Loucy (cell line): ENCODE results near the gene TRAF3IP1.

Experiments
- H2AFZ ChIP-seq: fragments of 200-600 bp; sonication (generic); 2 replicates; pipeline ENCODE4 v1.6.0; 2016; ENCODE audit warnings: antibody characterized with exemption, mild to moderate bottlenecking, low read length, moderate library complexity
- H3F3A ChIP-seq: fragments of 200-600 bp; 2 replicates; pipeline ENCODE4 v1.6.0; 2016; ENCODE audit warnings: antibody characterized with exemption, low read depth, mild to moderate bottlenecking
- H3K27me3 ChIP-seq: fragments of 200-600 bp; sonication (generic); 2 replicates; pipeline ENCODE4 v1.6.1; 2014; ENCODE audit warnings: low read length, mild to moderate bottlenecking; ENCODE audit not compliant: insufficient read depth, poor library complexity, severe bottlenecking
- H3K36me3 ChIP-seq: fragments of 200-600 bp; sonication (generic); 2 replicates; pipeline ENCODE4 v1.6.1; 2016; ENCODE audit warnings: low read length; ENCODE audit not compliant: insufficient read depth
- H3K4me1 ChIP-seq: fragments of 200-600 bp; sonication (generic); 2 replicates; pipeline ENCODE4 v1.5.1; 2014; ENCODE audit warnings: low read length, mild to moderate bottlenecking; ENCODE audit not compliant: insufficient read depth, poor library complexity, severe bottlenecking
- H3K4me2 ChIP-seq: fragments of 200-600 bp; sonication (generic); 2 replicates; pipeline ENCODE4 v1.6.0; 2014; ENCODE audit warnings: antibody characterized with exemption, low read length, low read depth, mild to moderate bottlenecking; ENCODE audit not compliant: poor library complexity, severe bottlenecking
- H3K4me3 ChIP-seq: fragments of 200-600 bp; sonication (generic); 2 replicates; pipeline ENCODE4 v1.5.1; 2014; ENCODE audit warnings: low read length, mild to moderate bottlenecking, mixed read lengths; ENCODE audit not compliant: poor library complexity, severe bottlenecking
- H3K79me2 ChIP-seq: fragments of 200-600 bp; sonication (generic); 2 replicates; pipeline ENCODE4 v1.6.1; 2014; ENCODE audit warnings: low read length; ENCODE audit not compliant: insufficient read depth
- H3K9ac ChIP-seq: fragments of 200-600 bp; sonication (generic); 2 replicates; pipeline ENCODE4 v1.6.0; 2014; ENCODE audit warnings: mild to moderate bottlenecking, low read depth, low read length, moderate library complexity; ENCODE audit not compliant: poor library complexity, severe bottlenecking
- H3K9me2 ChIP-seq: fragments of 200-600 bp; sonication (generic); replicated peaks from 2 replicates; pipeline ENCODE4 v1.6.1; 2016; ENCODE audit warnings: low read depth, low read length, mixed read lengths
- H3K9me3 ChIP-seq: fragments of 200-600 bp; sonication (generic); 2 replicates; pipeline ENCODE4 v1.6.1; 2014; ENCODE audit warnings: mild to moderate bottlenecking, antibody characterized with exemption, low read length, low read depth; ENCODE audit not compliant: insufficient read depth
- H4K20me1 ChIP-seq: fragments of 200-600 bp; sonication (generic); 2 replicates; pipeline ENCODE4 v1.6.0; 2014; ENCODE audit warnings: antibody characterized with exemption, low read length, mild to moderate bottlenecking; ENCODE audit not compliant: insufficient read depth, poor library complexity, severe bottlenecking
- EZH2phosphoT487 ChIP-seq: fragments of 200-600 bp; IDR thresholded peaks from 2 replicates; pipeline ENCODE4 v1.6.1; 2018; ENCODE audit warnings: antibody characterized with exemption, mild to moderate bottlenecking, moderate library complexity, borderline replicate concordance
- TF ChIP-seq, protein P1 (sequence below): fragments of 200-600 bp; sonication (generic); conservative IDR thresholded peaks from 2 replicates; pipeline ENCODE4 v1.5.1; 2014; ENCODE audit warnings: mild to moderate bottlenecking, antibody characterized with exemption, low read length

The TRAF3IP1 gene

DNA sequence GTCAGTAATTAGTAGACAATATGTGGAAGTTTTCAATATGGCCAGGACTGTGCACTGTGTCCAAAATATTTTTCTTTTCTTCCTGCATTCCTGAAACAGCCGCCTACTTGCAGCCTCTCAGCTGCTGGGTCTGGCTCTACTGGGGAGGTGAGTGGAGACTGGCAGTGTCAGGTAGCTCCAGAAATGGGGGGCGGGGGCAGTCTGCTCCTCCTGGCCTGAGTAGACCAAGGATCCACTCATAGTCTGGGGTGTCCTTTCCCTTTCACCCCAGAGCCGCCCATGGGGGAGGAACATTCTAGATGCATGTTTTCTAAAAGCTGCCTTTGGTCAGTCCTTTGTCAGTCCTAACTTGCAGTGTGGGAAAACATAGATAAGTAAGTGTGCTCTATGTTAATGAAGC is 23.7 kb downstream of the TRAF3IP1 start:
- Histone ChIP-seq H3F3A (no peaks in the 10 kb centered on the region), H3K27me3 (no peaks in the 10 kb centered on the region), H3K79me2 (no peaks in the 10 kb centered on the region), H4K20me1 (no peaks in the 10 kb centered on the region), H3K9me3 (no peaks in the 10 kb centered on the region), H2AFZ (no peak overlapping the region), H3K36me3 (peaks cover 7% of the 10 kb centered on the region; the same call in 1 of the 2 replicates), H3K9ac (no peak overlapping the region), H3K4me2 (no peak overlapping the region), H3K4me3 (no peak overlapping the region), H3K4me1 (peaks cover 7% of the 10 kb centered on the region), H3K9me2 (no peaks in the 10 kb centered on the region)
- no peak for TF ChIP-seq EZH2phosphoT487
- TF ChIP-seq, protein P1, sequence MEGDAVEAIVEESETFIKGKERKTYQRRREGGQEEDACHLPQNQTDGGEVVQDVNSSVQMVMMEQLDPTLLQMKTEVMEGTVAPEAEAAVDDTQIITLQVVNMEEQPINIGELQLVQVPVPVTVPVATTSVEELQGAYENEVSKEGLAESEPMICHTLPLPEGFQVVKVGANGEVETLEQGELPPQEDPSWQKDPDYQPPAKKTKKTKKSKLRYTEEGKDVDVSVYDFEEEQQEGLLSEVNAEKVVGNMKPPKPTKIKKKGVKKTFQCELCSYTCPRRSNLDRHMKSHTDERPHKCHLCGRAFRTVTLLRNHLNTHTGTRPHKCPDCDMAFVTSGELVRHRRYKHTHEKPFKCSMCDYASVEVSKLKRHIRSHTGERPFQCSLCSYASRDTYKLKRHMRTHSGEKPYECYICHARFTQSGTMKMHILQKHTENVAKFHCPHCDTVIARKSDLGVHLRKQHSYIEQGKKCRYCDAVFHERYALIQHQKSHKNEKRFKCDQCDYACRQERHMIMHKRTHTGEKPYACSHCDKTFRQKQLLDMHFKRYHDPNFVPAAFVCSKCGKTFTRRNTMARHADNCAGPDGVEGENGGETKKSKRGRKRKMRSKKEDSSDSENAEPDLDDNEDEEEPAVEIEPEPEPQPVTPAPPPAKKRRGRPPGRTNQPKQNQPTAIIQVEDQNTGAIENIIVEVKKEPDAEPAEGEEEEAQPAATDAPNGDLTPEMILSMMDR, result no peak

DNA sequence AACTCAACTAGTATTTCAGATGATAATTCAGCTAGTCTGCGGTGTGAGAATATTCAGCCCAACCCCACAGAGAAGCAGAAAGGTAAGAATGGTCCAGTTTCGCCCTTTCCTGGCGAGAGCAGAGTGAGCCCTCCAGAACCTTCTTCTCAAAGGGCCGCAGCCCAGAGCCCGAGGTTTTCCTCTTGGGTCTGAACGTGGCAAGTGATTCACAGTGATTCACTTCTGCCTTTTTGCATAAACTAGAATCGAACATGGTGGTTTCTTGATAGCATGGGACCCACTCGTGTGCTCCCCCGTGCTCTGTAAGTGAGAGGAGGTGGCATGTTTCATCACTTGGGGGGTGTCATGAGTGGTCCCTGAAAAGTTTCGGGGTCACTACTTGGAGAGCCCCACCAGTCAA is 24.2 kb downstream of the TRAF3IP1 start:
- no peaks in the 10 kb centered on the region for H3K9me2 ChIP-seq
- H3K79me2 ChIP-seq, result no peaks in the 10 kb centered on the region
- no peaks in the 10 kb centered on the region for H4K20me1 ChIP-seq
- H3K9me3 ChIP-seq, result no peaks in the 10 kb centered on the region
- no peak overlapping the region for H3K4me2 ChIP-seq
- no peak overlapping the region for H3K4me3 ChIP-seq
- H3K4me1 ChIP-seq, result peaks cover 2% of the 10 kb centered on the region
- H3K27me3 ChIP-seq, result no peaks in the 10 kb centered on the region
- H2AFZ ChIP-seq, result no peak overlapping the region
- H3K36me3 ChIP-seq, result peaks cover 10% of the 10 kb centered on the region; the same call in 1 of the 2 replicates
- TF ChIP-seq, protein P1, result no peak
- H3K9ac ChIP-seq, result no peak overlapping the region
- no peaks in the 10 kb centered on the region for H3F3A ChIP-seq

DNA sequence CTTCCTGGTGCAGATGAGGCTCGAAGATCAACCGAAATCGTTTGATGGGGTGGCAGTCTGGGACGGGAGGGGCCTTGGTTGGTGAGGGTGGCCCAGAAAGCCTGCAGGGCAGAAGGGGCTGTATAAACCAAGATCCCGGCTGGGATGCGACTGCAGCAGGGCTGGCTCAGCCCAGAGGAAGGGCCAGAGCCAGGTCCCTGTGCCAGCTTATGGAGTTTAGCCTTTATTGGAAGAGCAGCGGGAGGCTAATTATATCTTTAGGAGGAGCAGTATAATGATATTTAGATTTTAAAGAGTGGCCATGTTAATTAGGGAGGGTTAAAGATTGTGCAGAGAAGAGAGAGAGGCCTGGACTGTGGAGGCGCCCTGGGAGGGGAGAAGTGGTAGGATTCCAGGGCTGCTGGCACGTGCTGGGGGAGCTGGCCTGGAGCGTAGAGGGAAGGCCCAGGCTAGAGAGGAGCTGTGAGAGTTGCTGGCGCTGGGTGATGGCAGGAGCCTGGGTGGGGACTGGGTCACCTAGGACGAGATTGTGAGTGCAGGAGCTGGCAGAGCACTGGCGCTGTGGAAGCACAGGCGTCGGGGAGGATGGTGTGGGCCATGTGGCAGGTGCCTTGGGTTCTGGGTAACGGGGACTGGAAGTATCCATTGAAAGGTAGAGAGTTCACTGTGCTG is 25.1 kb downstream of the TRAF3IP1 start:
- Histone ChIP-seq H3K36me3 (peaks cover 10% of the 10 kb centered on the region; the same call in 1 of the 2 replicates), H2AFZ (no peak overlapping the region), H3K27me3 (no peaks in the 10 kb centered on the region), H3K9me2 (no peaks in the 10 kb centered on the region), H3K4me3 (no peak overlapping the region), H4K20me1 (no peaks in the 10 kb centered on the region), H3K4me1 (no peaks in the 10 kb centered on the region), H3K4me2 (no peak overlapping the region), H3K79me2 (no peaks in the 10 kb centered on the region), H3K9me3 (no peaks in the 10 kb centered on the region), H3F3A (no peaks in the 10 kb centered on the region), H3K9ac (no peak overlapping the region)
- no peak for TF ChIP-seq EZH2phosphoT487
- TF ChIP-seq, protein P1, result no peak
